NK-92 treated with Interleukin-12 subunit alpha and Interleukin-12 subunit beta, amount 100 ng/mL, for 24 hours (cell line): ENCODE results near the gene ARFGEF3.

Experiments used
- DNase-seq: peaks from one replicate; lab custom pipeline; 2025; lab: John Stamatoyannopoulos, UW

Gene ARFGEF3

GRCh38 chr6:138162111-138162954, 594 bp downstream of the ARFGEF3 start:
- no peak for DNase-seq

GRCh38 chr6:138162955-138163575, 1.3 kb downstream of the ARFGEF3 start:
- DNase-seq, result no peak

- no peak for DNase-seq
Observed at GRCh38 chr6:138175596-138175995, 13.9 kb downstream of the ARFGEF3 start.

GRCh38 chr6:138176652-138177232, 15.0 kb downstream of the ARFGEF3 start:
- no peak for DNase-seq

GRCh38 chr6:138182939-138183789, 21.4 kb downstream of the ARFGEF3 start:
- no peak for DNase-seq

- no peak for DNase-seq
Observed at GRCh38 chr6:138183790-138184134, 22.0 kb downstream of the ARFGEF3 start.

- DNase-seq, result no peak
Observed at GRCh38 chr6:138184230-138184629, 22.5 kb downstream of the ARFGEF3 start.

- DNase-seq, result no peak
Observed at GRCh38 chr6:138187156-138187555, 25.4 kb downstream of the ARFGEF3 start.

GRCh38 chr6:138188278-138188941, 26.7 kb downstream of the ARFGEF3 start:
- DNase-seq, result no peak

- no peak for DNase-seq
Observed at GRCh38 chr6:138194287-138194686, 32.5 kb downstream of the ARFGEF3 start.

- no peak for DNase-seq
Observed at GRCh38 chr6:138196122-138196738, 34.5 kb downstream of the ARFGEF3 start.

GRCh38 chr6:138197570-138197969, 35.8 kb downstream of the ARFGEF3 start:
- no peak for DNase-seq

GRCh38 chr6:138198430-138199091, 36.8 kb downstream of the ARFGEF3 start:
- DNase-seq, result no peak

GRCh38 chr6:138201836-138202235, 40.1 kb downstream of the ARFGEF3 start:
- DNase-seq, result no peak

GRCh38 chr6:138203315-138203714, 41.6 kb downstream of the ARFGEF3 start:
- DNase-seq, result no peak

GRCh38 chr6:138204303-138204702, 42.6 kb downstream of the ARFGEF3 start:
- DNase-seq, result no peak

GRCh38 chr6:138204792-138205384, 43.1 kb downstream of the ARFGEF3 start:
- no peak for DNase-seq

- DNase-seq, result no peak
Observed at GRCh38 chr6:138205437-138206094, 43.8 kb downstream of the ARFGEF3 start.

GRCh38 chr6:138206862-138207261, 45.1 kb downstream of the ARFGEF3 start:
- DNase-seq, result no peak

GRCh38 chr6:138211048-138211581, 49.4 kb downstream of the ARFGEF3 start:
- no peak for DNase-seq
